ENCODE data around the gene SDCBP2. TPM values are rescaled to one million over a fixed set of nuclear protein-coding genes. Genes with fewer than 3 reads are reported as not detected.

SDCBP2 gene
- total RNA-seq, 4 donors from 2014 or later: 2.3 to 12.1 (median 6.6) TPM

DNA sequence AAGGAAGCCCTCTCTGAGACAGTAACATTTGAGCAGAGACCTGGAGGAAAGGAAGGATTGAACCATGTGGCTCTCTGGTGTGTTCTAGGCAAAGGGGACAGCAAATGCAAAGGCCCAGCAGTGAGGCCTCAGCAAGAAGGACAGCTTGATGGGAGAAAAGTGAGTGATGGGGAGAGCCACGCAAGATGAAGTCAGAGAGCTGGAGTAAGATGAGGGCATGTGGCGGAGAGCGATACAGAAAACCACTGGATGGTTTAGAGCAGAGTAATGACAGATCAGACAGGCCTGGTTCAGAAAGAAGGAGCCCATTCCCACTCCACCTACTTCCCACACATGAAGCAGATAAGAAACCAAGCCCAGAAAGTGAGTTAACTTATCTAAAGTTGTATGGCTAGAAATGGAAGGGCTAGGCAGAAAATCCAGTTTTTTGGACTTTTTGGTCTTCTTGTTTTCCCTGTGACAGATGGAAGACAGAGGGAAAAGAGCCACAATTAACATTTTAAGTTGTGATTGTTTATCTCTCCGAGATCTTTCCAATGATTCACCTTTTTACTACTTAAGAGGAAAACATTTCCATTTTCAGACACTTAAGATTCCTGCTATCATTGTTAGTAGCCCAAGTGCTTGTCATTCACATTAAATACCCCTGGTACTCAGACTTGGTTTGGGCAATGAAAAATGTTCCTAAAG lies 63.6 kb downstream of the SDCBP2 start:
- TF ChIP-seq, protein P1, sequence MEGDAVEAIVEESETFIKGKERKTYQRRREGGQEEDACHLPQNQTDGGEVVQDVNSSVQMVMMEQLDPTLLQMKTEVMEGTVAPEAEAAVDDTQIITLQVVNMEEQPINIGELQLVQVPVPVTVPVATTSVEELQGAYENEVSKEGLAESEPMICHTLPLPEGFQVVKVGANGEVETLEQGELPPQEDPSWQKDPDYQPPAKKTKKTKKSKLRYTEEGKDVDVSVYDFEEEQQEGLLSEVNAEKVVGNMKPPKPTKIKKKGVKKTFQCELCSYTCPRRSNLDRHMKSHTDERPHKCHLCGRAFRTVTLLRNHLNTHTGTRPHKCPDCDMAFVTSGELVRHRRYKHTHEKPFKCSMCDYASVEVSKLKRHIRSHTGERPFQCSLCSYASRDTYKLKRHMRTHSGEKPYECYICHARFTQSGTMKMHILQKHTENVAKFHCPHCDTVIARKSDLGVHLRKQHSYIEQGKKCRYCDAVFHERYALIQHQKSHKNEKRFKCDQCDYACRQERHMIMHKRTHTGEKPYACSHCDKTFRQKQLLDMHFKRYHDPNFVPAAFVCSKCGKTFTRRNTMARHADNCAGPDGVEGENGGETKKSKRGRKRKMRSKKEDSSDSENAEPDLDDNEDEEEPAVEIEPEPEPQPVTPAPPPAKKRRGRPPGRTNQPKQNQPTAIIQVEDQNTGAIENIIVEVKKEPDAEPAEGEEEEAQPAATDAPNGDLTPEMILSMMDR (IDR thresholded peaks at IDR 0.05; ENCODE audit: low read depth): no peak

DNA sequence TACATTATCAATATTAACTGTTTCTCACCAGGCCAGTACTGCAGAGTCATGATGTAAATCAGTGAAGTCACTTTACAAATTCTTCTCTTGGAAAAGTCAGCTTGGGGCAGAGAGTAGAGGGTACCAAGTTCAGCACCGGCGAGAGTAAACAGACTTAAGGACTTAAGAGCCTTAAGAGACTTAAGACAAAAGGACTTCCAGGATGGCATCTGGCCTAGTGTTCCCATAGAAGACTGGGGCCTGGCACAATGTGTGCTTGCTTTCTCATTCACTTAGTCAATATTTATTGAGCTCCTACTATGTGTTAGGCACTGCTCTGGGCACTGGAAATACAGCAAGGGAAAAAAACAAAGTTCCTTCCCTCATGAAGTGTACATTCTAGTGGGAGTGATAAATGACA lies 64.2 kb downstream of the SDCBP2 start:
- TF ChIP-seq, protein P1 (IDR thresholded peaks at IDR 0.05; ENCODE audit: low read depth): no peak

DNA sequence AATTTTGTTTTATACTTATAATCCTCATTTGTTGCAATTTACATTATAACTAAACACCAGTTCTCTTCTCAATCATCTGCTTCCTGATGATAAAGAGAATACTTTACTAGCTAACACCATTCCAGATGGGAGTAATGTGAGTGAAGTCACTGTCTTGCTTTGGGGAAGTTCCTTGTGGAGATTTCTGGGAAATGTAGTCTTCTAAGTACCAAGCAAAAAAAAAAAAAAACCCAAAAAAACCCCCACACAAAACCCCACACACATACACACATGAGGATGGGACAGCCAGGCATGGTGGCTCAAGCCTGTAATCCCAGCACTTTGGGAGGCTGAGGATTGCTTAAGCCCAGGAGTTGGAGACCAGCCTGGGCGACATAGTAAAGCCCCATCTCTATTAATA lies 65.1 kb downstream of the SDCBP2 start:
- TF ChIP-seq, protein P1 (IDR thresholded peaks at IDR 0.05; ENCODE audit: low read depth): no peak

Other genes starting within 250 kb of the SDCBP2 start
- 100 to 1,000 TPM in 1 of 4 donors, 10 to 100 TPM in 3; 48.0 to 102 (median 57.8) TPM for gene PSMF1, start 210.5 kb downstream of the SDCBP2 start, total RNA-seq
- gene TMEM74B, start 144.2 kb downstream of the SDCBP2 start, total RNA-seq: 1 to 10 TPM in 2 of 4 donors, not detected in 2; 1.1 to 2.1 TPM
- 1 to 10 TPM in 1 of 4 donors, under 1 TPM in 2, not detected in 1; 0.75 to 1.1 (median 0.85) TPM for gene C20orf202, start 125.7 kb downstream of the SDCBP2 start, total RNA-seq
- gene RAD21L1, start 103.1 kb downstream of the SDCBP2 start, total RNA-seq: not detected
- gene SNPH, start 62.8 kb downstream of the SDCBP2 start, total RNA-seq: 1 to 10 TPM; 1.5 to 2.0 (median 1.7) TPM
- gene FKBP1A, start 63.9 kb upstream of the SDCBP2 start, total RNA-seq: 100 to 1,000 TPM; 131 to 257 (median 165) TPM
- gene NSFL1C, start 137.7 kb upstream of the SDCBP2 start, total RNA-seq: 10 to 100 TPM; 43.7 to 60.5 (median 57.8) TPM
- gene SIRPB2, start 162.3 kb upstream of the SDCBP2 start, total RNA-seq: 10 to 100 TPM in 3 of 4 donors, 1 to 10 TPM in 1; 8.5 to 53.7 (median 27.5) TPM
- gene SIRPD, start 228.6 kb upstream of the SDCBP2 start, total RNA-seq: 1 to 10 TPM in 1 of 4 donors, not detected in 3; 7.8 TPM

All from subcutaneous adipose tissue (tissue), 4 donors.